ENCODE data around the gene CDH19.

- TF ChIP-seq CTCF (IDR thresholded peaks at IDR 0.05), result peak; percentile 83
- no peak for TF ChIP-seq ZFX (IDR thresholded peaks at IDR 0.05; ENCODE audit: borderline replicate concordance)
Measured at GRCh38 chr18:66616523-66616983, 12.7 kb upstream of the CDH19 start.
